Activated CD4-positive, CD25-positive, alpha-beta regulatory T cell treated with anti-CD3 and anti-CD28 coated beads, Interleukin-2, amount 50 U/mL, for 16 hours (primary cell): ENCODE results near the gene UPK3BL2.
"Not testable (repeated sequence)": the region's sequence is repeated elsewhere in the genome, so short reads cannot be mapped to it uniquely, and the experiment has no call there.

Experiments used
- DNase-seq: peaks from one replicate; pipeline ENCODE4 v3.0.0-alpha.2; 2020; ENCODE audit warnings: low read depth, low spot score

The UPK3BL2 gene

DNA sequence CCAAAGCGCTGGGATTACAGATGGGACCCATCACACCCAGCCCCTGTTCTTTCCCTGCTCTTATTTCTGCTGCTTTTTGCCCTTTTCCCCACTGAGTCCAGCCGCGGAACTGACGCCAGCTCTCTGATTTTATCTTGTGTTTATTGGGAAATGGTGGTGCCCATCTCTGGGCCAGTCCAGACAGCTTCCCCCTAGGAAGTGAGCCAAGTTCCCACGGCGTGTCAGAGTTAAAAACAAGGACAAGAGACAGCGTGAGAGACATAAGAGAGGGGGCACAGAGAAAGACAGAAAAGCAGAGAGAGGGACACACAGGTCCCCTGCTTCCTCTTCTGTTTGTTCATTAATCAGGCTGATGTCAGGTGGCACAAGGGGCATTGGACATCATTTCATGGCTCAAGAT is 11.9 kb downstream of the UPK3BL2 start:
- not testable (repeated sequence) for DNase-seq

DNA sequence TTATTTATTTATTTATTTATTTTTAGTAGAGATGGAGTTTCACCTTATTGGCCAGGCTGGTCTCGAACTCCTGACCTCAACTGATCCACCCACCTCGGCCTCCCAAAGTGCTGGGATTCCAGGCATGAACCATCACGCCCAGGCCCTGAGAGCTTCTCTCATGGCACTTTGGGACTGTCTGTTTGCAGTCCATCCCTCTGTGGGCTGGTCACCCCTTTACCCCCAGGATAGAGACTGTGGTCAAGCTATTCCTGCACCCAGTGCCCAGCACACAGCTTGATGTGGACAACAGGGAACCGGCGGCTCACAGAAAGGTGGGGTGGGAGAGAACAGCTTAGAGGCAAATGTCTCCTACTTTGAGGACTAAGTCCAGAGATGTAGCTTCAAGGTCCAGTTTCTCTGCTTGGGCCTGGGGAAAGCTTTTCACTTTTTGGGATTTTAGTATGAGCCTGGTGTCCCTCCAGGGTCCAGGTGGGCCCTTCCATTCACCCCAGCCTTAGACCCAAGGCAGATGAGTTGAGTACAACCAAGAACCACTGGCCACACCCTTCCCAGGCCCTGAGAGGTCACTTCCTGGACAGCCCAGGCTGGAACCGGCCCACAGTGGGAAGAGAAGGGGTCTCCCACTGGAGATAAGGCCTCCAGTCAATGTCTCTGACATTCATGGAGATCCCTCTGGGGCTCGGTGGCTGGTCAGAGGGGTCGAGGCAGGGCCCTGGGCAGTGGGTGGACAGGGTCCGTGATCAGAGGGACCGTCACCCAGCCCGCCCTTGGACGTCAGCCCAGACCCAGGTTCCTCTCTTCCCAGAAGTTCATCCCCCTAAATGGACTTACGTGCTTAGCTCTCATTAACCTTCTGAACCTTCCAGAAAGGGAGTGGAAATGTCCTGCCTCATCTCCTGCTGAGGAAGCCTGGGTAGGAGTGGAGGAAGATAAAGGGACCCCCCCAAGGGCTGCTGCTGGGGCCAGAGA is 15.4 kb downstream of the UPK3BL2 start:
- DNase-seq: not testable (repeated sequence)

DNA sequence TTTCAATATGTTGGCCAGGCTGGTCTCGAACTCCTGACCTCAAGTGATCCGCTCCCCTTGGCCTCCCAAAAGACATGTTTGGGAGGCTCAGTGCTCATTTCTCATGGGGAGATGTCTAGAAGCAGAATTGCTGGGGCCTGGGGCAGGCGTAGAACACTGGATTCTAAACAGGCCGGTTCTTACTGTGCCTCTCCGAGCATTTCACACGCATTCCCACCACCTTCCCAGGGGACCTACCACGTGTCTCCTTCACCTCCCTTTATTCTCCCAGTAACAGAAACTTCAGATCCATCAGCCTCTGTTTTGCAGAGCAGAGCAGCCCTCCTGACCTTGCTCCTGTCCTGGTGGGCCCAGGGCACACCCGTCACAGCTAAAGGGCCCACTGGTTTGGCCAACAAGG is 16.3 kb downstream of the UPK3BL2 start:
- not testable (repeated sequence) for DNase-seq

DNA sequence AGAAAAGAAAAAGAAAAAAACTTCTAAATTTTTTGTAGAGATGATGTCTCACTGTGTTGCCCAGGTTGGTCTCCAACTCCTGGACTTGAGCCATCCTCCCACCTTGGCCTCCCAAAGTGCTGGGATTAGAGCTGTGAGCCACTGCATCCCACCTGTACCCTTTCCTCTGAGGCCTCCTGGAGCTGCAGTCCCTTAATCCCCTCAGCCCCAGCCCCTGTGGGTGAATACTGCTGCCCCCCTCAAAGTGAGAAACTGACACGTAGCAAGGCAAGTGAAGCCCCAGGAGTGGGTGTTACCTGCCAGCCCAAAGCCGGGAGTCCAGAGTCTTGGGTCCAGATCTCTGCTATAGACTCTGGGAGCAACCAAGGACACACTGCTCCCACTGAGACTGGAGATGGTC is 18.7 kb downstream of the UPK3BL2 start:
- not testable (repeated sequence) for DNase-seq

DNA sequence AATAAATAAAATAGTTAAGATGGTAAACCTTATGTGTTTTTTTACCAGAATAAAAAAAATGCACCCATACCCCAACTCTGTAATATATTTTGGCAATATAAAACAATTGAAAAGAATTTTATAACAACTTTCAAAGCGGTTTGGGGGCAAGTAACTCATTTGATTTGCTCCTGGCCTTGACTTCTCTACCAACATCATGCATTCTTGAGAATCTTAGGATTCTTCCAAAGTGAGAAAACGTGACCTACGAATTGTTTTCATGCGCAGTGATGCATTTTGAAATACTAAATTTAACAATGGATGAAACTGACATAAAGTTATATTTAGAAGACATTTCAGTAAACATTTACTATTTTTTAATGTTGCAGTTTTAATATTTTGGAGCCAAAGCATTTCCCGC is 22.7 kb downstream of the UPK3BL2 start:
- not testable (repeated sequence) for DNase-seq

DNA sequence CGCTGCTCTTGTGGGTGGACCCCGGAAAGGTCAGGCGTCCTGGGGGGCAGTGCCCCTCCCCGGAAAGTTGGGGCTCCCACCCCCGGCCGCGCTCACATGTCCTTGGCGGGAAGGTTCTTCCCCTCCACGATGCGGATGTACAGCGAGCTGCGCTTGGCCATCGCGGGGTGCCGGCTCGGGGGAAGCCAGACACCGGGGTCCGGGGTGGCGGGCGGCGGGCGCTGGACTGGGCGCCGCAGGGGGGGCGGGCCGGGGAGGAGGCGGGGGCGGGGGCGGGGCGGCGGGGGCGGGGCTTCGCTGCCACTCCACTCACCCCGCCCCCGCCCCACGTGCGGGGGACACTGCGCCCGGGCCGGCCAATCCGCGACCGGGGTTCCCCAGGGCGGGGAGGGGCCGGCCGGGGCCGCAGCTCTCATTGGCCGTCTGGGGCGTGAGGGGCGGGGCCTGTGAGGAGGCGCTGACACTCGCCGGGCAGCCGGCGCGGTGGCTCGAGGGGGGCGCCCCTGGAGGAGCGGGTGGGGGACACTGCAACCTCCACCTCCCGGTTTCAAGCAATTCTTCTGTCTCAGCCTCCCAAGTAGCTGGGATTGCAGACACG is 25.8 kb downstream of the UPK3BL2 start, which contains the start of gene RASA4B:
Gene RASA4B, minus strand, starts transcription at position 228 of the 598 bp plus-strand sequence. Its CDS starts 67 bp downstream, at position 161.
- not testable (repeated sequence) for DNase-seq

DNA sequence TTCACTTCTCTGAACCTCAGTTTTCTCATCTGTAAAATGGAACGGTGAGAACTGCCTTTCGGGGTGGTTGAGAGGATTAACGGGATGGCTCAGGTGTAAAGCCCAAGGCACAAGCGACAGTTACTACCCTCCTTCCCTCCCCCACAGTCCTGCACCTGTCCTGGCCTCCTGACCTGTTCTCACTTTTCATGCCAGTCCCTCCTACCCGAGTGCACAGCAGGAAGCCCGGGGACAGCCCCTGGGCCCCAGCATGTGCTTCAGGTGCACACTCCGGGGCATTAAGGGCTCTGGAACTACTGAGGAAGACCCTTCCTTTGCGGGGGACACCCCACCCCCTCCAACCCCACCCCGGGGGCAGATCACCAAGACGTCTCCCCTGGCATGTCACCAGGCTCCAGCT is 26.5 kb downstream of the UPK3BL2 start:
- not testable (repeated sequence) for DNase-seq

DNA sequence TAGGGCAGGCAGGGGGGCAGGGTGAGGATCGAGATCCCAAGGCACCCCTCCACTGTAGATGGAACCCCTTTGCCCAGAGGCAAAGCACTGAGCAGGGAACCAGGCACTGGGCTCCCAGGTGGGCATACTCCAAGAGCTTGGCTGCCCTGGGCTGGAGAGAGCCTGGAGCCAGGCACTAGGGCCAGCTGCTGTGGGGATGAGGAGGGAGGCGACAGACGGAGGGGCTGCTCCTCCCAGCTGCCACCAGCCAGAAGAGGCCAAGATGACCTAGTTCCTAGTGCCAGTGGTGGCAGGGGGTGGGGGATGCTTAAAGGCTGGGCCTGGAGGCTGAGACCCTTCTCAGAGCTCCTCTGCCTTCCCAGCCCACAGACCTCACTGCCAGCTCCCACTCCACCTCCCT is 27.6 kb downstream of the UPK3BL2 start:
- not testable (repeated sequence) for DNase-seq

DNA sequence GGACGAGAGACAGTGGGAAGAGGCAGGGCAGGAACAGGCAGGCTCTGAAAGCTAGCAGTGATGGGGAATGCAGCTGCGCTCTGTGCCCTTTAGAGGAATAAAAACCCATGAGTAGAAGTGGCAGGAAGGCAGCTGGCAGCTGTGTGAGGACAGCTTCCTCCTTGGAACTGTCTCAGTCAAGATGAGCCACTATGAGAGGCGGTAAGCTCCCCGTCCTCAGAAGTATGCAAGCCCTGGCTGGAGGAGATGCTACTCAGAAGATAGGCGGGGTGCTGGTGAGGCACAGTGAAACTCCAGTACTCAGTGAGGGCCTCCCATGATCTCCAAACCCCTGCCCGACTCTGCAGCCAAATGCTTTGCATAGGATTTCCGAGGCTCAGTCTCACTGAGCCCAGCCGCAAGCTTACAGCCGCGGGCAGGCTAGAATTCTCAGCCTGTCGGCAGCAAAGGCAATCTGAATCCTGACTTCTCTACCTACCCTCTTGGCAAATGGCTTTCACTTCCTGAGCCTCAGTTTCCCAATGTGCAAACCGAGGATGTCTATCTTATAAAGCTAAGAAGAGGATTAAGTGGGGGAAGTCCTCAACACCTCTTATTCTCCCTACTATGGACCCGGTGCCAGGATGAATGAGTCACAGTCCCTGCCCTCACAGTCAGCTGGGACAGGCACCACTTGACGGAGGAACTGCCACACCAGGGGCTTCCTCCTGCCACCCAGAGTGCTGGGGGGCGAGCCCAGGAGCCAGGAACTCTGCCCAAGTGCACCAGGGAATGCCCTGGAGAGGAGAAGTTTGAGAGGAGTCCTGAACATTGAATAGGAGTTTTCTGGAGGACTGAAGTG is 28.4 kb downstream of the UPK3BL2 start:
- DNase-seq: not testable (repeated sequence)

DNA sequence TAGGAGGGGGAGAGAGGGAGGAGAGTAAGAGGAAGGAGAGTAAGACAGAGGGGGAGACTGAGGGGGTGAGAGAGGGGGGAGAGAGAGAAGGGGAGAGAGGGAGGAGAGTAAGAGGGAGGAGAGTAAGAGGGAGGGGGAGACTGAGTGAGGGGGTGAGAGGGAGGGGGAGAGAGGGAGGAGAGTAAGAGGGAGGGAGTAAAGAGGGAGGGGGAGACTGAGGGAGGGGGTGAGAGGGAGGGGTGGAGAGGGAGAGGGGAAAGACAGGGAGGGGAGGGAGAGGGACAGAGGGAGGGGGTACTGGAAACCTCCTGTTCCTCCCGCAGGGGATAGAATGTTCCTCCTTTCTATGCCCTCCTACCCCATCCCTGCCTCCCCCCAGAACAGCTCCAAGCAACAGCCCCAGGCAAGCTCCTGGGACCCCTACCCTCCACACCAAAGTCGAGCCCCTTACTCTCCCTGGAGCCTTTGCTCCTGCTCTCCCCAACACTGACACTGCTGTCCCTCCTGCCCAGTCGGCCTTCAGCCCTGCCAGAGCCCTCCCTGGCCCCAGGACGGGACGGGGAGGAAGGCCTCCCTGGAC is 30.8 kb downstream of the UPK3BL2 start:
- not testable (repeated sequence) for DNase-seq

DNA sequence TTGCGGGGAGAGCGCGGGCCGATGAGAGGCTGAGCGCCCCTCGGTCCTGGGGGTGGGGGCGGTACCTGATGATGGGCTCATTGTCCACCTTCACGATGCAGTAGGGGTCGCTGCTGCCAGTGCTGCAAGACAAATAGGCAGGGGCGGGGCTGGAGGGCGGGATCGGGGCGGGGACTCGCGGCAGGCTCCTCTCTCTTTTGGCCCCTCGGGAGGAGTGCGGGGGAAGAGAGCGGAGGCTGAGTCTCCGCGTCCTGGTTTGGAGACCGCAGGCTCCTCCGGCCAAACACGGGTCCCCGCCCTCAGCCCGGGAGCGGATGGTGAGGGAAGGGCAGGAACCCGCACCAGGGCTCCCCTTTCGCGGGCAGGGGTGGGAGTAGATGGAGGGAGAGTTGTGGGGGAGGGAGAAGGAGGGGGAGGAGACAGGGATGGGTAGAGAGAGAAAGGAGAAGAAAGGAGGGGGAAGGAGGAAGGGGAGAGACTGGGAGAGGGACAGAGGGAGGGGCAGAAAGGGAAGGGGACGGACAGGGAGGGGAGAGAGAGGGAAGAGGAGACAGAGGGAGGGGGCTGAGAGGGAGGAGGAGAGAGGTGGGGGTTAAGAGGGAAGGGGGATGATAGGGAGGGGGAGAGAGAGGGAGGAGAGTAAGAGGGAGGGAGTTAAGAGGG is 31.5 kb downstream of the UPK3BL2 start:
- not testable (repeated sequence) for DNase-seq

DNA sequence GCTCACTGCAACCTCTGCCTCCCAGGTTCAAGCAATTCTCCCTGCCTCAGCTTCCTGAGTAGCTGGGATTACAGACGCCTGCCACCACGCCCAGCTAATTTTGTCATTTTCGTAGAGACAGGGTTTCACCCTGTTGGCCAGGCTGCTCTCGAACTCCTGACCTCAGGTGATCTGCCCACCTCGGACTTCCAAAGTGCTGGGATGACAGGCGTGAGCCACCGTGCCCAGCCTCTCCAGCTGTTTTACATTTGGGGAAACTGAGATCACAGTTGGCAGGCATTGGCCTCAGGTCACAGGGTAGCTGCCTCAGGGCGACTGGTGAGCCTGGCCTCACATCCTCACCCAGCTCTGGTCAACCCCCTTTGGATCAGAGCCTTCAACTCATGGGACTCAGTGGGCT is 32.9 kb downstream of the UPK3BL2 start:
- not testable (repeated sequence) for DNase-seq

DNA sequence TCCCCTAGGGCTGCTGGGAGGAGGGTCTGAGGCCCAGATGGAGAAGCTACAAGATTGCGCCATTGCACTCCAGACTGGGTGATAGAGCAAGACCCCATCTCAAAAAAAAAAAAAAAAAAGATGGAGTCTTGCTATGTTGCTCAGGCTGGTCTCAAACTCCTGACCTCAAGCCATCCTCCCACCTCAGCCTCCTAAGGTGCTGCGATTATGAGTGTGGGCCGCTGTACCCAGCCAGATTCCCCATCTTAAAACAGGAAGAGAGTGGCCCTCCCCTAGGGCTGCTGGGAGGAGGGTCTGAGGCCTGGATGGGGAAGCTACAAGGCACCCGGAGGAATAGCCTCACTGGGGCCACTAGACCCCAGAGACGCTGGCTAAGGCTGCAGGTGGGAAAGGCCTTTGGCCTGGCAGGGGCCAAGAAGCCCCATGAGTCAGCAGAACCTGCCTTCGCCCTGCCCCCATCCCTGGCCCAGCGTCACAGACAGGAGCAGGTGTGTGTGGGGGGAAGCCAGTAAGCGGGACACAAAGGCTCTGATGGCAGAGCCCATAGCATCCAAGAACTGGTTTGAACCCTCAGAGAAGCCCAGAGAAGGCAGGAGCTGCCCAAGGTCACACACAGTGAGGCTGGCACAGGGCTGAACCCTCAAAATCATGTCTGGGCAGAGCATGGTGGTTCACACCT is 35.9 kb downstream of the UPK3BL2 start:
- not testable (repeated sequence) for DNase-seq

DNA sequence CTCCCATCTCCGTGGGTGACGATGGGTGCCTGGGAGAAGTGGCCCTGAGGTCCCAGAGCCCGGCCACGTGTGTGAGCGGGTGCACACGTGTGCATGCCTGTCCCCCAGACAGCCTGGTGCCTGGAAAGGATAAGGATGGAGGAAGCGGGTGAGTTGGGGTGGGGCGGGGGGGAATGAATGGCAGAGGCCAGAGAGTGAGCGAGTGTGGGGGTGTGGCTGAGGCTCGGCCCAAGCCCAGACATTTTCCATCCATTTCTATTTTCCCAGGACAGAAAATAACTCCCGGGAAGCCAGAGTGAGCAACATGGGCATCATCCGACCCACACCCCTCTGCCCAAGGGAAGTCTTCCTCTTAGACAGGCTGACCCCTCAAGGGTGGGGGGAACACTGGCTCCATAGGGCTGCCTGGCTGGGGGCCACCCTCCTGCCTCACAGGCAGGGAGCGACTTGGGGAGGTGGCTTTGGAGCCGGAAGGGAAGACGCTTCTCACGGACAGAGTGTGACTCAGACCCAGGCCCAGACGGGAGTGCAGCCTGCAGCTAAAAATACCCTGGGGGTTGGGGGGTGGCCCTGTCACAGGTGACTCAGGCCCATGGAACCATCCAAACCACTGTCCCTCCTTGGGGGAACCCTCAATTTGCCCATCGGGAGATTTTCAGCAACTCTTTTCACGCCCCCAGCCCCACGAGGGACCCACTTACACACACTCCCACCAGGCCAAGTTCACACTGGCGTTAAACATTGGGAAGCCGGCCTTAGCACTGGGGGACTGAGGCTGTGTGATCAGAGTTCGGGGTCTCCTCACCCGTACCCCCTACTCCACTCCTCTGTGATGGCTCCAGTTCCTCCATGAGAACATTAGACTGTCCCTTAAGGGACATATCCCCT is 38.0 kb downstream of the UPK3BL2 start:
- DNase-seq: not testable (repeated sequence)

DNA sequence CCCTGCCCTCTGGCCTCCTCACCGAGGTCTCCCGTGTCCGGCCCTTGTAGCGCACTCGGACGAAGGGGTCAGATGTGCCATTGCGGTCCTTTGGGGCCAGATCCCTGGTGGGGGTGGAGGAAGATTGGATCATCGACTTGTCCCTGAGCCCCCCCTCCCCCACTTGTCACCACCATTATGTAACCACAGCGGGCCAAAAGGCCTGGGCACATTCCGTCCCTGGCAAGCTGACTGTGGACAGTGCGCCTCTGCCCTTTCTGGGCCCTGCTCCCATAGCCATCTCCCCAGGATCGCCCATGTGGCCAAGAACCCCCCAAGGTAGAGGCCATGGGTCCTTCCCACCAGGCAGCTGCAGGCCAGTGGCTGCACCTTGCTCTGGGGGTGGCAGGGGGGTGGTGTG is 40.4 kb downstream of the UPK3BL2 start:
- not testable (repeated sequence) for DNase-seq

DNA sequence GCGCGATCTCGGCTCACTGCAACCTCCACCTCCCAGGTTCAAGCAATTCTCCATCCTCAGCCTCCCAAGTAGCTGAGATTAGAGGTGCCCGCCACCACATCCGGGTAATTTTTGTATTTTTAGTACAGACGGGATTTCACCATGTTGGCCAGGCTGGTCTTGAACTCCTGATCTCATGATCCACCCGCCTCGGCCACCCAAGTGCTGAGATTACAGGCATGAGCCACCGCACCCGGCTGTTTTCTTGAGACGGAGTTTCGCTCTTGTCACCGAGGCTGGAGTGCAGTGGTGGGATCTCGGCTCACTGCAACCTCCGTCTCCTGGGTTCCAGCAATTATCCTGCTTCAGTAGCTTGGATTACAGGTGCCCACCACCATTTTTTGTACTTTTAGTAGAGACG is 45.2 kb downstream of the UPK3BL2 start:
- not testable (repeated sequence) for DNase-seq

DNA sequence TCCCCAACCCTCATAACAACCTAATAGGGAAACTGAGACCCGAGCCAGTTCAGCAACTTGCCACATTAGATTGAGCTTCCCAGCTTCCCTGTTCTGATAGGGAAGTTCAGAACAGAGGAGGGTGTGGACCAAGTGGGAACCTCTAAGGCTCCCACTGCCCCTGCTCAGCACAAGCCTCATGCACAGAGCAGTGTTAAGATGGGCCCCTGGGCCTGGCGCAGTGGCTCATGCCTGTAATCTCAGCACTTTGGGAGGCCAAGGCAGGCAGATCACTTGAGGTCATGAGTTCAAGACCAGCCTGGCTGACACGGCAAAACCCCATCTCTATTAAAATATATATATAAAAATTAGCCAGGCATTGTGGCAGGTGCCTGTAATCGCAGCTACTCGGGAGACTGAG is 46.2 kb downstream of the UPK3BL2 start:
- DNase-seq: not testable (repeated sequence)

DNA sequence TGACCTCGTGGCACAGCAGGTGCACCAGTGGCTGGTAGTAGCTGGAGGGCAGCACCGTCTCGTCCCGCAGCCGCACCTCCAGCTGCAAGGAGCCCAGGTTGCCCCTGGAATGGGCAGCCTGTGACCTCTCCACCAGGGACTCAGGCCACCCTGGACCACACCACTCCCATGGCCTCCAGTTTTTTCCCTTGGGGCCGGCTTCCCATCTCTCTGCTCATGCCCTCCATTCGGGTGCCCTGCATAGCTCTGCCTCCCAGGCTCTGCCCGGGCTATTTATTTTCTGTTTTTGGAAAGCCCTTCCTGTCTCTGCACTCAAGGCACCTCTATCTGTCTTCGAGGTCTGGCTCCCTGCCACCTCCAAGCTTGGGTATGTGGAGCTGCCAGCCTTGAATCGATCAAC is 46.6 kb downstream of the UPK3BL2 start:
- not testable (repeated sequence) for DNase-seq

DNA sequence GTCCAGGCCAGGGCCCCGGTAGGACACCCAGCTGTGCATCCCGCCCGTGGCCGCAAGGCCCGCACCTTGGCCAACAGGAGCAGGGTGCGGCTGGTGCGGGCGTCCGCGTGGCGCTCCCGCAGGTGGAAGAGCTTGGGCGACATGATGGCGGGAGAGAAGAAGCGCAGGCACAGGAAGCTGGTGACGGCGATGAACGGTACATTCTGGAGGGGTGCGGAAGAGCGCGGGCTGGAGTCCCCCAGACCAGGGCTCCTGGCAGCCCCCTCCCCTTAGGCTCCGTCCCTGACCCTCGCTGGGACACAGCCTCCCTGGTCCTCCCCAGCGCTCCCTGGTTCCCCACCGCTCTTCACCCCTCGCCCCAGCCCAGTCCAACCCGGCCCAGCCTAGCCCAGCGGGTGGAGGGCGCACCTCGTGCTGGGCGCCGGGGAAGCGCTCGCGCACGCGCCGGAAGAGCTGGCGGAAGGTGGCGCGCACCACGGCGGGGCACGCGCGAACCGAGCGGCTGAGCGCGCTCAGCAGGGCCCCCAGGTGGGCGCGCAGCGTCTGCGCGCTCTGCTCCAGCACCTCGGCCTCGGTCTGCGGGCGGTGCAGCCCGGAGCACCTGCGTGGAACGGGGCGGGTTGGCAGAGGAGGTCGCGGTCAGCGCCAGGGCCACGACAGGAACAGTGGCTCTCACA is 48.9 kb downstream of the UPK3BL2 start:
- not testable (repeated sequence) for DNase-seq
